GM15510 (cell line): ENCODE measurements around the gene OR1S2.

ENCODE experiments used
- POLR2A ChIP-seq: IDR thresholded peaks from 3 replicates; pipeline ENCODE4 v1.6.1; 2011; ENCODE audit warnings: borderline replicate concordance; ENCODE audit not compliant: insufficient read length; ENCODE audit errors: extremely low read depth

Gene OR1S2

DNA sequence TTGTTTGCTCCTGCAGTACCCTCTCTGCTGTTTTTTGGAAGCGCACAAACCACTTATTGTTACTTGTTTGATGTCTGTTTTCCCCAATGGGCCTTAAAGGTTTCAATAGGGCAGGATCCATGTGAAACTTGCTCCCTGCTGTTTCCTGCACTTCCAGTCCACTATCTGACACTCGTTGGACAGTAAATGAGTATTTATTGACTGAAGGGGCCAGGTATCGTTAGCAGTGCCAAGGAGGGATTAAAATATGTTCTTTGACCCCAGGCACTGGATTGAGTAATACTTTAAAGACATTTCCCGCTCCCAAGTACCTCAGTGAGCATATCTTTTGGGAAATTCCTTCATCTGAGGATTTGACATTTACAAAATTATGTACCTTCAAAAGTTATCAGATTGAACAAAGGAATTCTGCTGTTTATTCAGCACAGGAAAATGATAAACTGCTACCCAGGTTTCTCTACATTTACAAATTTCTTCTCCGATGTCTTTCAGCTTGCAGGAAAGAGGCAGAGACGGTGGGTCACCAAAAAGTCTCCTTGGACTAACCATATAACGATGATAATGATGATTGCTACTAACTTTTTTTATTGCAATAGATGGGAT is 38.3 kb downstream of the OR1S2 start:
- no peak for TF ChIP-seq POLR2A

DNA sequence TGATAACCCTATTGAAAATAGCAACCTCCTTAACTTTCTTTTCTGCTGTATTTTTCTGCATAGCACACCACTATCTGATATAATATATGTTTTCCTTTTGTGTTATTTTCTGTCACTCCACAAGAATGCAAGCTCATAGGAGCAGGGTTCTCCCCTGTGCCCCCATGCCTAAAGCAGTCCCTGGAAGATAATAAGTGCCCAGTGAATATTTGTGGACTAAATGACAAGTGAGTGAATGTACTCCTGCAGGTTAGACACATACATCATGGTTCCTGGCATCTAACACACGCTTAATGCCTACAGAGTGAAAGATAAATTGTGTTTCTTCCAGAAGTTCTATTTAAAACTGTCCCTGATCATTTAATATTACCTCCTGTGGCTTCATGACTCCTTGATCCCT is 39.0 kb downstream of the OR1S2 start:
- TF ChIP-seq POLR2A, result no peak

DNA sequence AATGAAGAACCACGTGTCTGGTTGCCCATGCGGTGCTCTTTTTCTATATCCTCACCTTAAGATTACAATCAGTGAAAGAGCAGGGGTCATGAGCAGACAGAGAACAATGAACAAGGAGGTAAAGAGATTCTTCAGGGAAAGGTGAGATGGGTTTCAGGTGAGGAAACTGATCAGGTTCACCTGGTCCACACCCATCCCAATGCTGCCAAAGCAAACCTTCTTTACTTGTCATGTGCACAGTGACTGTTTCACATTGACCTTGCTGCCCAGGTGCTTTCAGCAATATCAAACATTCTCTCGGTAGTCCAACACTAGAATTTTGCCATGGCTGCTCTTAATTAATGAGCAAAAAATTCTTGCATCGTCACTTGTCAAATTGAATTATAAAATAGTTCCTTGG is 39.6 kb downstream of the OR1S2 start:
- TF ChIP-seq POLR2A, result no peak
